Activated CD4-positive, alpha-beta T cell treated with anti-CD3 and anti-CD28 coated beads for 1 hour (primary cell): ENCODE measurements around the gene WNT9A.
"Not testable (repeated sequence)": the region's sequence is repeated elsewhere in the genome, so short reads cannot be mapped to it uniquely, and the experiment has no call there.

Source experiments
- DNase-seq: peaks from one replicate; pipeline ENCODE4 v3.0.0-alpha.2; 2020

Gene WNT9A

GRCh38 chr1:227947676-227948492, at the start of gene WNT9A:
Gene WNT9A, minus strand, starts transcription at chr1:227947932. Its CDS starts 45 bp downstream, at chr1:227947887.
- no peak for DNase-seq

- DNase-seq, result no peak
Measured at GRCh38 chr1:227996187-227996950, 48.6 kb upstream of the WNT9A start.

- no peak for DNase-seq
Measured at GRCh38 chr1:227994632-227995300, 47.0 kb upstream of the WNT9A start.

GRCh38 chr1:227987181-227987580, 39.4 kb upstream of the WNT9A start:
- no peak for DNase-seq

GRCh38 chr1:227975583-227976283, 28.0 kb upstream of the WNT9A start:
- DNase-seq, result not testable (repeated sequence)

- DNase-seq, result not testable (repeated sequence)
Measured at GRCh38 chr1:227973724-227974288, 26.1 kb upstream of the WNT9A start.

- not testable (repeated sequence) for DNase-seq
Measured at GRCh38 chr1:227972843-227973374, 25.2 kb upstream of the WNT9A start.

- DNase-seq, result not testable (repeated sequence)
Measured at GRCh38 chr1:227972283-227972679, 24.5 kb upstream of the WNT9A start.

GRCh38 chr1:227971643-227972282, 24.0 kb upstream of the WNT9A start:
- not testable (repeated sequence) for DNase-seq

- not testable (repeated sequence) for DNase-seq
Measured at GRCh38 chr1:227971216-227971615, 23.5 kb upstream of the WNT9A start.

GRCh38 chr1:227970076-227970995, 22.6 kb upstream of the WNT9A start:
- DNase-seq, result not testable (repeated sequence)

- DNase-seq, result not testable (repeated sequence)
Measured at GRCh38 chr1:227967815-227968214, 20.1 kb upstream of the WNT9A start.

GRCh38 chr1:227966733-227967132, 19.0 kb upstream of the WNT9A start:
- DNase-seq, result not testable (repeated sequence)

GRCh38 chr1:227961651-227962466, 14.1 kb upstream of the WNT9A start:
- no peak for DNase-seq

GRCh38 chr1:227959325-227959860, 11.7 kb upstream of the WNT9A start:
- no peak for DNase-seq

GRCh38 chr1:227958617-227959324, 11.0 kb upstream of the WNT9A start:
- DNase-seq, result no peak

- DNase-seq, result no peak
Measured at GRCh38 chr1:227955808-227956207, 8.1 kb upstream of the WNT9A start.

GRCh38 chr1:227954163-227954850, 6.6 kb upstream of the WNT9A start:
- no peak for DNase-seq
